NCI-H2107 (cell line): ENCODE results near the gene RPL13.

Source experiments
- DNase-seq: peaks from one replicate; lab custom pipeline; 2025; lab: John Stamatoyannopoulos, UW

The RPL13 gene

DNA sequence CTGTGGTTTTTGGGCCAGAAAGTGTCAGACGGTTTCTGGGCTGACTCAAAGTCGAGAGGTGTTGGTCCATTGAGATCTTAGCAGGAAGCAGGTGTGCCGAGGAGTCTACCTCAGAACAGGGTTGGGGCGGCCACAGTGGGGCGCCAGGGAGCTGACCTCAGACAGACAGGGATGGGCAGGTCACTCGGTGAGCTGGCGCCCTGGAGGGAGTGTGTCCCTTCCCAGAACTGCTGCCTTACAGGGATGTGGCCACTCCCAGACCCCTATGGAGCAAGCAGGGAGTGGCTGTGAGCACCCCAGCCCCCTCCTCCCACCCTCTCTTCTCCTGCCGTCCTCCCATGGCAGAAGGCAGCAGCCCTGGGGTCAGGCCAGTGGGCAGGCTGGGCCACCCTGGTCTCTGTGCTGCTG is 39.0 kb downstream of the RPL13 start:
- no peak for DNase-seq

DNA sequence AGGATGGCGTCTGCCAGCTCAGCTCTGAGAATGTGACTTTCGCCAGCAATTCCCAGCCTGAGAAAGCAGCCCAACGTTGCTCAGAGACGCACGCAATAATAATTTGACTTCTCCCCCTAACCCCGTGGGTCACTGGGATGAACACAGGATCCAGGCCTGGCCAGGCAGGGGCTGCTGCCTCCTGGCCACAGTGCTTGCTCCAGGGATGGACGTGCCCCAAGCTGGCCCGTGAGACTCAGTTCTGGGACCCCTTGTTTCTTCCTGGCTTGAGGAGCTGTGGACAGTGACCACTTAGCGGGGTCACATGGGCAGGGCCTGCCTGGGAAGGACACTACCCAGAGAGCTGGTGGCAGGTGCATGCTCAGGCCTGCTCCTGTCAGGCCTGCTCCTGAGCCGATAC is 39.4 kb downstream of the RPL13 start:
- no peak for DNase-seq

DNA sequence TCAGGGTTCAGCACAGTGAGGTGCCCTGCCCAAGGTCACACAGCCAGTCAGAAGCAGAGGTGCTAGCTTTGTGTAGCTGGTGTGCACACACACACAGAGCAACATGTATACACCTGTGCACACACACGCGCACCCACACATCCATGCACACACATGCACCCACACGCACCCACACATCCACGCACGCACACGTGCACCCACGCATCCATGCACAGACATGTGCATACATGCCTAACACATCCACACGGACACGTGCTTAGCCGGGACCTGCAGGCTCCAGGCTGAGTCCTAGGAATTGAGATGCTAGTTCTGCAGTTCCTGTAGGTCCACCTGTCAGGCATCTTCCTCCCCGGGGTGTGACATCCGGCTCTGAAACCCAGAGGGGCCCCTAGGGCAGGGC is 39.9 kb downstream of the RPL13 start:
- no peak for DNase-seq

DNA sequence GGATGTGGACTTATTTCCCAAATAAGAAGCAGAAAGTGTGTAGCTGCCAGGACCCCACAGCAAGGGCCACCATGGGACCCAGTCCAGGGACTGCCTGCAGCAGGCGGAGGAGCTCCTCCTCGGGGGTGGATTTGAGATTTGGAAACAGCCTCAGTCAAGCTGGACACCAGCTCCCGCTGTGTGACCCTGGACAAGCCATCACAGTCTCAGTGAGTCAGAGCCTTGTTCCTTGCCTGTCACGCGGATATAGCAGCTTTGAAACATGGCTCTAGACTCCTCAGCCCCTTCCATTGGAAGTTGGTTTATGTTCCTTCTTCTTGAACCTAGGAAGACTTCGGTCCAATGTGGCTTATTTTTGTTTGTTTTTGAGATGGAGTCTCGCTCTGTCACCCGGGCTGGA is 40.5 kb downstream of the RPL13 start:
- no peak for DNase-seq

DNA sequence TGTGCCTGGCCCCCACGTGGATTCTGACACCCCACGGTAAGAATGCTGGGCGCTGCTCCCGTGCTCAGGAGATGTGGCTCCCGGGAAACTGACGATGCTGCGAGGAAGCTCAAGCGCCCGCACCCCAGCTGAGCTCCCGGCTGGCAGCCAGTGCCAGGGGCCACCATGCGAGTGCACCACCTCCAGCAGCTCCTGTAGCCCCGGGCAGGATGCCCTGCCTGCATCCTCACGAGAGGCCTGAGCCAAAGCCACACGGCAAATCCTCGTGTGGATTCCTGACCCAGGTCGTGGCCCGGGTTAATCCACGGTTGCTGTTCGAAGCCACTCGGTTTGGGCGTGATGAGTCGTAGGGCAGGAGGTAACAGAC is 41.4 kb downstream of the RPL13 start:
- no peak for DNase-seq

DNA sequence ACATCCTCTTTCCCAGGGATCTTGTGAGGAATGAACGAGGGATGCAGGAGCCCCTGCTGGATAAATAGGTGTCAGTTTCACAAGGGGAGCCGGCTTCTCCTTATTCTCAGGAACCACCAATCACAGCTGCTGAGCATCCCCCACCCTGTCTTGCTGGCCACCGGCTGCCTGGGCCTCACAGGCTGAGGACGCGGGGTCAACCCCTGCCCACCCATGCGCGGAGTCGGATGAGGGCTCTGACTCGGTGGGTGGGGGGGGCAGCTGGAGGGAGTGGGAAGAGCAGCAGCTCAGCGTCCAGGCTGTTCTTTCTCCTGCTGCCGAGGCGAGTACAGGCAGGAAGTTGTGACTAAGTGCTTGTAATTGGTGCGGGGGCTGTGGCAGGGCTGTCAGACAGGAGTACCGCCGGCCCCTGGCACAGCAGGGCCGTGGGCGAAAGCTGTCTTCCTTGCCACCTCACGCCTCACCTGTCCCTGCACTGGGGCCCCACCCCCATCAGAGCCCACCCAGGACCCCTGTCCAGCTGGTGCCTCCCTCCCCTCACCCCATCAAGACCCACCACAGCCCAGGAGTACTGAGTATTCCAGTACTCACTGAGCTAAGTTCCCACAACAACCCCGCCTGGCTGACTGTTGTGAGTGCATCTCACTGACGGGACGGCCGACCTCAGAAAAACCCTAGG is 41.9 kb downstream of the RPL13 start:
- no peak for DNase-seq

DNA sequence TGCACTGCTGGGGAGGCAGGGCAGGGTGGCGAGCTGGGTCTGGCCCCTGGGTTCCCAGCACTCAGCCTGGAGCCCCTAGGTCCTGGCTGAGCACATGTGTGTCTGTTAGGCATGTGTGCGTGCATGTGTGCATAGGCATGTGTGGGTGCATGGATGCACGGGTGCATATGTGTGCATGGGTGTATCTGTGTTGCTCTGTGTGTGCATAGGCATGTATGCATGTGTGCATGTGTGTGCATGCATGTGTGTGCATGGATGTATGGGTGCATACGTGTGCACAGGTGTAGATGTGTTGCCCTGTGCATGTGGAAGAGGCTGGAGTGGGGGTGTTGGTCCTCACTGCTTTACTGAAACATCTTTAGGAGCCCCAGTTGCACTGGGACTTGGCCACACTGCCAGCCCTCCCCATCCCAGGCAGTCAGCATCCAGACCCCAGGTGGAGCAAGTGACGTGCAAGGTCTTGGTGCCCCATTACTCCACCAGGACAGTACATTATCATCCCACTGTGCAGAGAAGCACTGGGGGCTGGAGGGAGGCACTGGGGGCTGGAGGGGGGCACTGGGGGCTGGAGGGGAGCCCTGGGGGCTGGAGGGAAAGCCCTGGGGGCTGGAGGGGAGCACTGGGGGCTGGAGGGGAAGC is 42.6 kb downstream of the RPL13 start:
- DNase-seq = no peak

DNA sequence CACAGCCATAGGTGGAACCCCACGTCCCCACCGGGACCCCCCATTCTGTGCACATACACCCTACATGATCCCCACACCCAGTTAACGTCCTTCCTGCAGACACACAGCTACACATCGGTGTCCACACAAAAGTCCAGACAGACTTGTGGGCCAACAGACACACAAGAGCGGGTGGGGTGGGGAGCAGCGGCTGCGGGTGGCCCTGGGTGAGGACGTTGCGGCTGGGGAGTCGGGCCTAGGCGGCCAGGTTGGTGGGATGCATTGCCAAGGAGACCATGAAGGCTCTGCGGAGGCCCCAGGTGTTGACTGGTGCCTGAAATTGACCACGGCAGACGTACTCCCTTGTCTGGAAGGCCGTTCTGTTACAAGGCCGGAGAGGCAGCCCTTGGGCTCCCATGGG is 44.3 kb downstream of the RPL13 start:
- DNase-seq = no peak

DNA sequence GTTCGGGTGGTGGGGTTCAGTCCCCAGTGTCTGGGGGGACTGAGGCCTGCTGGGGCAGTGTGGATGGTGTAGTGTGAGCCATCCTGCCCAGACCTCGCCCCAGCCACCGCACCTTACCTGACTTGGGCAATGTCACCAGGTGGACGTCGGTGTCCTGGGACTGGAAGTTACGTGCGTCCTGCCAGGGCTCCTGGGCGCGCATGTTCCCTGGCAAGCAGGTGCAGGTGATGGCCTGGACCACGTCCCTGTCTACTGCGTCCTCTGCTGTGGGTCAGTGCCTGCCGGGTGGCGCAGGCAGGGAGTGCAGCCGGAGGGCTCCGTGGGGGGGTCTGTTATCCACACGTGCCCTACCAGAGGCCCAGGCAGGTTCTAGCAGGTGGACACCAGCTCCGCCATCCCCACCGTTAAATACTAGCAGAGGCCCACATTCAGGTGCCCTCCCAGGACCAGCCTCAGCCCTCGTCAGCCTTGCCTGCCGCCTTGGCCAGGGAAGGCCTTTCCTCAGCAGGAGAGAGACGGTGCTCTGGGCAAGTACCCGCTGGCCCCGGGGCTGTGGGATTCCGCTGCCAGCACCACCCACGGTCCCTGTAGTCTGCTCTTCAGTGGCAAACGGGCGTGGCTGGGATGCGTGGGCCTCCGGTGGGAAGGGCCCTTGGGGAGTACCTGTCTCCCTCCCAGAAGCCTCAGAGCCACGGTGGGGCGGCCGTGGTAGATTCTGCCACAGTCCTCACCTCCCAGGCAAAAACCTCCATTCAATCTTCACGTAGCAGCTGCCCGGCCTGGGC is 44.9 kb downstream of the RPL13 start:
- DNase-seq = no peak

DNA sequence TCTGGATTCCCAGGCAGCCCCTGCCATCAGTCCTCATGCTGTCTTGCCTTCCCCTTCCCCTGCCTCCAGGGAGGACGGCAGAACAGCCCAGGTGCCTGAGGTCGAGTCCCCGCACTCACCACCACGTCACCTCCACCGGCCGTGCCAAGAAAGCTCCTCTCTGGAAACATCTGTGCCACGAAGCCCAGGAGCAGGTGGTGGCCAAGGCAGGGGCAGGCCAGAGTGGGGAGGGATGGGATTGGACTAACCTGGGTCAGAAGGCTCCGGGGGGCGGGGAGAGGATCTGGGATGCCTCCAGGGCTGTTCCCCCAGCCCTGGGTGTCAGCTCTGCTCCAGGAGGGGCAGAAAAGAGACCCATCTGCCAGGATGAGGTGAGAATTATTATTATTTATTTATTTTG is 45.5 kb downstream of the RPL13 start:
- DNase-seq = no peak

DNA sequence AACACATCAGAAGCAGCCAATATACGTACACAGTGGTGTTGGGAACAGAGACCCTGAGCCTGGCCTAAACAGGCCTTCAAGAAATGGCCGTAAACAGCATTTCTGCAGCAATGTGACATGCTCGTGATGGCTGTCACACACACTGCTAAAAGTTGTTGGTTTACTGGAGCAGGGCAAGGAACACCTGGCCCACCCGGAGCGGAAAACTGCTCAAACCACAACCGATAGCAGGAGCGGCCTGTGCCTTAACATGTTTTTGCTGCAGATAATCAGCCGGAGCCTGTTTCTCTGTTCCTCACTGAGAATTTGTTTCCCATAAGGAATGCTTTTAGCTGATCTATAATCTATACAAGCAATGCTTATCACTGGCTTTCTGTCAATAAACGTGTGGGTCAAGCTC is 47.0 kb downstream of the RPL13 start:
- DNase-seq = no peak

DNA sequence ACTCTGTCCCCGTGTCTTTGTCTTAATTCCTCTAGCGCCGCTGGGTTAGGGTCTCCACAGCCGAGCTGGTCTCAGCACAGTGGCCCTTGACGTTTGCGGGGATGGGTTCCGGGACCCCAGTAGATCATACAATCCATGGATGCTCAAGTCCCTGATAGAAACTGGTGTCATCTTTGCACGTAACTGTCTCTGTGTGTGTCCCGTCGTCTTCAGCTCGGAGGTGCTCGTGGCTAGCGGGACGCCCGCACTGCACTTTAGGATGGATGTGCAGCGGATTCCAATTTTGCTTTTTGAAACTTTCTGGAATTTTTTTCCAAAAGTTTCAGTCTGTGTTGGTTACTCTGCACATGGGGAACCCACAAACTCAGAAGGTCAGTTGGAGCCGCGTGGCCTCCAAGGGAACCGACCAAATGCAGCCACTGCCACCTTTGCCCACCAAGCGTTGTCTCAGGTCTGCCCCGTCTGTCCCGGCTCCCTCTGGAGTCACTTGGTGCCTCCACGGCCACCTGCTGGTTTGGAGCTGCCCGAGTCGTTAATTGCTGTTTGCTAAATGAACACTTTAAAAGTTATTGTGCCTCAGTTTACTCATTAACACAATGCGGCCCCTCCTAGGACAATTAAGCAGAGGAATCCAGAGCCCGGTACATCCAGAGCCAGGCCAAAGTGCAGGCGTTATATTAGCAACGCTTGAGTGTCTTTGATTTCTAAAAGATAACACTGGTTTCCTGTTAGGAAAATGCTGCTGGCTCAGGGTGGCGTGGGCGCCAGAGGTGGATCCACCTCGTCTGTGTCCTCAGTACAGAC is 47.7 kb downstream of the RPL13 start:
- DNase-seq = no peak

DNA sequence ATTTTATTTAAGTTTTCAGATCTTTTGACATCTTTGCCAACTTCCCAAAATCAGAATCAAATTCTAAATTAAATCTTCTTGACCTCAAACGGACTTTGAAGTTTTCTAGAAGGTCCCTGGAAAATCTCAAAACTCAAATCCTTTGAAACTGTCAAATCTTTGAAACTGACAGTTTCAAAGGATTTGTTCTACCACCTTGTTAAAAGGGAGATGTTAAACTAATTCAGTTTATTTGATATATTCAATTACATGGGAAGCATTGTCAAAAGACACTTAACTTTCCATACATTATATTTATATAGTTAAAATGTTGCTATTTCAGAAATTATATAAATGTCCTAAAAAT is 49.6 kb downstream of the RPL13 start:
- DNase-seq = no peak

DNA sequence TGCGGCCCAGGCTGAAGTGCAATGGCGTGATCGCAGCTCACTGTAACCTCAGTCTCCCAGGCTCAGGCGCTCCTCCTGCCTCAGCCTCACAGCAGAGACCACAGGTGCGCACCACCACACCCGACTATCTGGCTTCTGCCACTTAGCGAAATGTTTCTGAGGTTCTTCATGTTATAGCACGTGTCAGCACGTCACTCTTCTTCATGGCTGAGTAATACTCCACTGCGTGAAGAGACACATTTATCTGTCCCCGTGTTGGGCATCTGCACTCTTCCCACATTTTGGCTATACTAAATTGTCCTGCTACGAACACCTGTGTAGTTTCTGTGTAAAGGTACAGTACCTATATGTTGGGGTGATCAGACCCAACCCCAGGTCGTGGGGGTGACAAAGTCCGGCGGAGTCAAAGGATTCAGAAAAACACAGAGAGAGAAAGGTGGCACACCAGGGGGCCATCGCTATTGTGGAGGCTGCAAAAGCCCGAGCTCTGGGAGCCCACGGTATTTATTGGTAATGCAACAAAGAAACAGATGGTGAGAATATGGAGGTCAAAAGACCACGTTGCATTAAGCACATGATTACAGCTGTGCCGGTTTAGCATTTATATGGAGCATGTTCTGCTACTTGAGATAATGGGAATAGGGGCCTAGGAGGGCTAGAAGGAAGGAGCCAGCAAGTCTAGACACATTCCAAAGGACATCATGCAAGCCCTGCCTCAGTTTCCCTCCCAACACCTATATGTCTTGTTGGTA is 52.1 kb downstream of the RPL13 start:
- no peak for DNase-seq

DNA sequence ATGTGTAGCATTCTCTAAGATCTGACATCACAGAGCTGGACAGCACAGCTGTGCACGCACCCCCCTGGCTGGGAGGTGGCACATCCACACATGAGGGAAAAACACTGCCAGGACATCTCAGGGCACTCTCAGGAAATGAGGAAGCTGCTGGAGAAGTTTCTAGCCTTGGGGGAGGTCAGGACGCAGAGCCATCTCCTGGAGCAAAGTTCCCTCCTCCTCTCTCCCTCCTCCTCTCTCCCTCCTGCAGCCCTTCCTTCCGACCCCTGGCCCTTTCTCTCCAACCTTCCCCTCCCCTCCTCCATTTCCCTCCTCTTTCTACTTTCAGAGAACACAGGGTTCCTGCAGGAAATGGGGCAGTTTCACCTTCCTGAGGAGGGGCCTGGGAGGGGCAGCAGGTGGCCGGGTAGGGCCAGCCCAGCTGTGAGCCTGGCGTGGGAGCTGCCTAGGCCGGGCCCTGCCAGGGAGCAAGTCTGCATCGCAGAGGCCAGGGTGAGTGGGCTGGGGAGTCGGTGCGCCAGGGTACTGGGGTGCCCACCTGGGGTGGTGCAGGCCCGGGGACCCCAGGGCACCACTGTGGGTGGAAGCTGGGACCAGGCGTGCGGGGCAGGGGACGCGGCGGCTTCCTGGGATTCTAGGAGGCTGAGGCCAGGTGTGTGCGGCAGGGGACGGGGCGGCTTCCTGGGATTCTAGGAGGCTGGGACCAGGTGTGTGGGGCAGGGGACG is 52.9 kb downstream of the RPL13 start, which contains the start of gene DPEP1:
Gene DPEP1, plus strand, starts transcription at position 412 of the 723 bp plus-strand sequence. CDS start 16,769 bp downstream, outside the sequence.
- DNase-seq = no peak

DNA sequence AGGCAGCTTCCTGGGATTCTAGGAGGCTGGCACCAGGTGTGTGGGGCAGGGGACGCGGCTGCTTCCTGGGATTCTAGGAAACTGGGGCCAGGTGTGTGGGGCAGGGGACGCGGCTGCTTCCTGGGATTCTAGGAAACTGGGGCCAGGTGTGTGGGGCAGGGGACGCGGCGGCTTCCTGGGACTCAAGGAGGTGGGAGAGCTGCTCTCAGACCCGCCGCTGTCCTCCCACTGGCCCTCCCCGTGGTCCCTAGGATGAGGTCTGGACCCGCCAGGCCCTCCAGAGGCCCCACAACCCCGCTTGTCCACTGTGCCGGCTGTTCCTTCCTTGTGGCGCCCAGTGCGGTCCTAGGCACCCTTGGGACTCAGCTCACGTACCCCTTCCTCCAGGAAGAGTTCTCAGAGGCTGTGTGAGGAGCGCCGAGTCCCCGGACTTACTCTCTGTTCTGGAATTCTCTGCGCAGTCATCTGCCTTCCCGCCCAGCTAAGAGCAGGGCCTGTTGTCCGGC is 53.5 kb downstream of the RPL13 start:
- no peak for DNase-seq
